Measurements from ENCODE around the gene TRIM36. TPM values are rescaled to one million over a fixed set of nuclear protein-coding genes. Genes with fewer than 3 reads are reported as not detected.

TRIM36 gene, protein sequence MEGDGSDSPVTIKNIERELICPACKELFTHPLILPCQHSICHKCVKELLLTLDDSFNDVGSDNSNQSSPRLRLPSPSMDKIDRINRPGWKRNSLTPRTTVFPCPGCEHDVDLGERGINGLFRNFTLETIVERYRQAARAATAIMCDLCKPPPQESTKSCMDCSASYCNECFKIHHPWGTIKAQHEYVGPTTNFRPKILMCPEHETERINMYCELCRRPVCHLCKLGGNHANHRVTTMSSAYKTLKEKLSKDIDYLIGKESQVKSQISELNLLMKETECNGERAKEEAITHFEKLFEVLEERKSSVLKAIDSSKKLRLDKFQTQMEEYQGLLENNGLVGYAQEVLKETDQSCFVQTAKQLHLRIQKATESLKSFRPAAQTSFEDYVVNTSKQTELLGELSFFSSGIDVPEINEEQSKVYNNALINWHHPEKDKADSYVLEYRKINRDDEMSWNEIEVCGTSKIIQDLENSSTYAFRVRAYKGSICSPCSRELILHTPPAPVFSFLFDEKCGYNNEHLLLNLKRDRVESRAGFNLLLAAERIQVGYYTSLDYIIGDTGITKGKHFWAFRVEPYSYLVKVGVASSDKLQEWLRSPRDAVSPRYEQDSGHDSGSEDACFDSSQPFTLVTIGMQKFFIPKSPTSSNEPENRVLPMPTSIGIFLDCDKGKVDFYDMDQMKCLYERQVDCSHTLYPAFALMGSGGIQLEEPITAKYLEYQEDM
- total RNA-seq (10 to 100 TPM; 16.2 to 50.3 TPM), polyA plus RNA-seq (ENCODE audit: insufficient read length in 2 of 2) (10 to 100 TPM; 35.8 to 41.2 TPM)
- long read RNA-seq, donor 1, full-length matches to known transcripts, result 10 of 10 reads
- long read RNA-seq, donor 1, partial matches to known transcripts, result 0 of 10 reads
- long read RNA-seq, donor 1, other reads (novel, unspliced or antisense), result 0 of 10 reads
- long read RNA-seq, donor 2, full-length matches to known transcripts, result 5 of 5 reads
- long read RNA-seq, donor 2, partial matches to known transcripts, result 0 of 5 reads
- long read RNA-seq, donor 2, other reads (novel, unspliced or antisense), result 0 of 5 reads
- long read RNA-seq, donor 3, full-length matches to known transcripts, result 3 of 3 reads
- long read RNA-seq, donor 3, partial matches to known transcripts, result 0 of 3 reads
- long read RNA-seq, donor 3, other reads (novel, unspliced or antisense), result 0 of 3 reads
- long read RNA-seq, donor 4, result 0 reads

- Histone ChIP-seq H3K27ac (ENCODE audit: low read depth, low read length) (peak within 1 kb of the TSS; percentile 79), H3K4me3 (ENCODE audit: low read depth, low read length) (peak within 1 kb of the TSS; percentile 89), H3K9me3 (ENCODE audit: control insufficient read depth, insufficient read depth, low read length) (peaks cover 9% of the 10 kb centered on the region), H3K36me3 (ENCODE audit: control insufficient read depth, insufficient read depth, low read length) (peaks cover 12% of the 10 kb centered on the region), H3K27me3 (ENCODE audit: control insufficient read depth, insufficient read depth, low read length) (peaks cover 19% of the 10 kb centered on the region), H3K4me1 (ENCODE audit: control insufficient read depth, insufficient read depth, low read length) (peaks cover 17% of the 10 kb centered on the region)
- under 1% methylated on average over 56 of the region's 68 CpGs for WGBS (ENCODE audit: insufficient coverage)
- DNase-seq (ENCODE audit: low read depth in 4 of 6, low spot score in 6 of 6), result peak; percentile 67 to 97 (median 78)
These were observed at the start of gene TRIM36 for GRCh38 chr5:115169487-115170133. Gene TRIM36, minus strand, starts transcription at chr5:115169908. Its CDS starts 274 bp downstream, at chr5:115169634.

GRCh38 chr5:115214541-115214940 is 44.8 kb upstream of the TRIM36 start:
- WGBS (ENCODE audit: insufficient coverage), result no CpG with 5 or more reads among the region's 1 CpG
- Histone ChIP-seq H3K4me3 (ENCODE audit: low read depth, low read length) (no peak overlapping the region), H3K27me3 (ENCODE audit: control insufficient read depth, insufficient read depth, low read length) (no peaks in the 10 kb centered on the region), H3K9me3 (ENCODE audit: control insufficient read depth, insufficient read depth, low read length) (no peaks in the 10 kb centered on the region), H3K36me3 (ENCODE audit: control insufficient read depth, insufficient read depth, low read length) (peaks cover 7% of the 10 kb centered on the region), H3K4me1 (ENCODE audit: control insufficient read depth, insufficient read depth, low read length) (no peaks in the 10 kb centered on the region), H3K27ac (ENCODE audit: low read depth, low read length) (no peak overlapping the region)
- no peak for DNase-seq (ENCODE audit: low read depth in 4 of 6, low spot score in 6 of 6)

- H3K36me3 ChIP-seq (ENCODE audit: control insufficient read depth, insufficient read depth, low read length), result peaks cover 4% of the 10 kb centered on the region
- no peaks in the 10 kb centered on the region for H3K9me3 ChIP-seq (ENCODE audit: control insufficient read depth, insufficient read depth, low read length)
- peak in 1 of 6 donors; percentile 44 for DNase-seq (ENCODE audit: low read depth in 4 of 6, low spot score in 6 of 6)
- no peak overlapping the region for H3K4me3 ChIP-seq (ENCODE audit: low read depth, low read length)
- H3K4me1 ChIP-seq (ENCODE audit: control insufficient read depth, insufficient read depth, low read length), result no peaks in the 10 kb centered on the region
- no peak overlapping the region for H3K27ac ChIP-seq (ENCODE audit: low read depth, low read length)
- H3K27me3 ChIP-seq (ENCODE audit: control insufficient read depth, insufficient read depth, low read length), result no peaks in the 10 kb centered on the region
- WGBS (ENCODE audit: insufficient coverage), result 100% methylated on average over 1 of the region's 3 CpGs
These were observed 39.6 kb upstream of the TRIM36 start for GRCh38 chr5:115209279-115209678.

- Histone ChIP-seq H3K4me3 (ENCODE audit: low read depth, low read length) (no peak overlapping the region), H3K27me3 (ENCODE audit: control insufficient read depth, insufficient read depth, low read length) (no peaks in the 10 kb centered on the region), H3K4me1 (ENCODE audit: control insufficient read depth, insufficient read depth, low read length) (no peaks in the 10 kb centered on the region), H3K9me3 (ENCODE audit: control insufficient read depth, insufficient read depth, low read length) (no peaks in the 10 kb centered on the region), H3K36me3 (ENCODE audit: control insufficient read depth, insufficient read depth, low read length) (no peaks in the 10 kb centered on the region), H3K27ac (ENCODE audit: low read depth, low read length) (no peak overlapping the region)
- no CpG with 5 or more reads among the region's 1 CpG for WGBS (ENCODE audit: insufficient coverage)
- no peak for DNase-seq (ENCODE audit: low read depth in 4 of 6, low spot score in 6 of 6)
These were observed 33.2 kb upstream of the TRIM36 start for GRCh38 chr5:115202952-115203351.

GRCh38 chr5:115196161-115196560 is 26.5 kb upstream of the TRIM36 start:
- WGBS (ENCODE audit: insufficient coverage), result 83% methylated on average over 2 of the region's 3 CpGs
- Histone ChIP-seq H3K27me3 (ENCODE audit: control insufficient read depth, insufficient read depth, low read length) (no peaks in the 10 kb centered on the region), H3K36me3 (ENCODE audit: control insufficient read depth, insufficient read depth, low read length) (no peaks in the 10 kb centered on the region), H3K4me3 (ENCODE audit: low read depth, low read length) (no peak overlapping the region), H3K4me1 (ENCODE audit: control insufficient read depth, insufficient read depth, low read length) (no peaks in the 10 kb centered on the region), H3K9me3 (ENCODE audit: control insufficient read depth, insufficient read depth, low read length) (no peaks in the 10 kb centered on the region), H3K27ac (ENCODE audit: low read depth, low read length) (no peak overlapping the region)
- DNase-seq (ENCODE audit: low read depth in 4 of 6, low spot score in 6 of 6), result no peak

DNA sequence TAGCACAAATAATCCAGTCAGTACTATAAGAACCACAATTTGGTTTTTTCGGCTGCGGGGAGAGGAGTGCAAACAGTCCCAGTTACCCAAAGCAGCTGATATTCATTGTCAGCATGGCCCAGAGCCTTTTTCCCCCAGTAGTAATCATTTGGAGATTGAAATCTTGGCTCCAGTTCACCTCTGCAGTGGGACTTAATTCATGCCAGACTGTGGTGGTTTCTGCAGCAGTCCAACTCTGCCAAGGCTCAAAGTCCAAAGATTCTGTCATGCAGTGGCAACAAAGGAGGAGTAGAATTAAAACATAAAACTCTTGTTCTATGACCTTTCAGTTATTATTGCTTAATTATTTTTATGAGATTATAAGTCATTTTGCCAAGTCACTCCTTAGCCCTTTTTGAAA is 25.0 kb upstream of the TRIM36 start:
- no peaks in the 10 kb centered on the region for H3K36me3 ChIP-seq (ENCODE audit: control insufficient read depth, insufficient read depth, low read length)
- no peak overlapping the region for H3K4me3 ChIP-seq (ENCODE audit: low read depth, low read length)
- peak in 2 of 6 donors; percentile 17 to 48 for DNase-seq (ENCODE audit: low read depth in 4 of 6, low spot score in 6 of 6)
- H3K9me3 ChIP-seq (ENCODE audit: control insufficient read depth, insufficient read depth, low read length), result no peaks in the 10 kb centered on the region
- no CpG with 5 or more reads among the region's 2 CpGs for WGBS (ENCODE audit: insufficient coverage)
- no peak overlapping the region for H3K27ac ChIP-seq (ENCODE audit: low read depth, low read length)
- H3K27me3 ChIP-seq (ENCODE audit: control insufficient read depth, insufficient read depth, low read length), result no peaks in the 10 kb centered on the region
- H3K4me1 ChIP-seq (ENCODE audit: control insufficient read depth, insufficient read depth, low read length), result no peaks in the 10 kb centered on the region

DNA sequence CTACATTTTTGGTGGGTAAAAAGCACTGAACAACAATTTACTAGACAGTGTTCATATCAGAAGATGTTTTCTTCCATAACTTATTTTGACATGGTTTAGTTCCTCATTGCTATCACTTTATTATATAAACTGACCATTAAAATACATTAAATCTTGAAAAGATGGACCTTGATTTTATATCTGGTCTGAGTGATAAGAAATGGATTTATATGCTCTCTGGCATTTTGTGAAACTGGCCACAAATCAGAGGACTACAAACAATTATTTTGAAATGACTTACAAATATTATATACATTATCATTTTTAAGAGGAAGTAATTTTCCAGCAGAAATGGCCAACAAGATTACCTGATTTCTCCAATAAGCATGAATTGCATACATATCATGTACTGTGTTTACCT is 23.6 kb upstream of the TRIM36 start:
- Histone ChIP-seq H3K27me3 (ENCODE audit: control insufficient read depth, insufficient read depth, low read length) (no peaks in the 10 kb centered on the region), H3K4me3 (ENCODE audit: low read depth, low read length) (no peak overlapping the region), H3K9me3 (ENCODE audit: control insufficient read depth, insufficient read depth, low read length) (no peaks in the 10 kb centered on the region), H3K4me1 (ENCODE audit: control insufficient read depth, insufficient read depth, low read length) (no peaks in the 10 kb centered on the region), H3K27ac (ENCODE audit: low read depth, low read length) (no peak overlapping the region), H3K36me3 (ENCODE audit: control insufficient read depth, insufficient read depth, low read length) (no peaks in the 10 kb centered on the region)
- DNase-seq (ENCODE audit: low read depth in 4 of 6, low spot score in 6 of 6), result no peak

GRCh38 chr5:115192098-115192497 is 22.4 kb upstream of the TRIM36 start:
- no peaks in the 10 kb centered on the region for H3K27me3 ChIP-seq (ENCODE audit: control insufficient read depth, insufficient read depth, low read length)

GRCh38 chr5:115191474-115192031 is 21.8 kb upstream of the TRIM36 start:
- no peak overlapping the region for H3K27ac ChIP-seq (ENCODE audit: low read depth, low read length)
- H3K4me1 ChIP-seq (ENCODE audit: control insufficient read depth, insufficient read depth, low read length), result no peaks in the 10 kb centered on the region
- no peaks in the 10 kb centered on the region for H3K27me3 ChIP-seq (ENCODE audit: control insufficient read depth, insufficient read depth, low read length)
- peak in 1 of 6 donors; percentile 43 for DNase-seq (ENCODE audit: low read depth in 4 of 6, low spot score in 6 of 6)
- H3K36me3 ChIP-seq (ENCODE audit: control insufficient read depth, insufficient read depth, low read length), result no peaks in the 10 kb centered on the region
- 73% methylated on average over 5 of the region's 8 CpGs for WGBS (ENCODE audit: insufficient coverage)
- H3K4me3 ChIP-seq (ENCODE audit: low read depth, low read length), result no peak overlapping the region
- H3K9me3 ChIP-seq (ENCODE audit: control insufficient read depth, insufficient read depth, low read length), result no peaks in the 10 kb centered on the region

More at GRCh38 chr5:115192098-115192497, 22.4 kb upstream of the TRIM36 start:
- Histone ChIP-seq H3K4me1 (ENCODE audit: control insufficient read depth, insufficient read depth, low read length) (no peaks in the 10 kb centered on the region), H3K9me3 (ENCODE audit: control insufficient read depth, insufficient read depth, low read length) (no peaks in the 10 kb centered on the region), H3K27ac (ENCODE audit: low read depth, low read length) (no peak overlapping the region), H3K36me3 (ENCODE audit: control insufficient read depth, insufficient read depth, low read length) (no peaks in the 10 kb centered on the region), H3K4me3 (ENCODE audit: low read depth, low read length) (no peak overlapping the region)
- no peak for DNase-seq (ENCODE audit: low read depth in 4 of 6, low spot score in 6 of 6)
- WGBS (ENCODE audit: insufficient coverage), result no CpG with 5 or more reads among the region's 1 CpG

Measured in spinal cord (tissue), 10 donors.